Parathyroid adenoma (tissue), 2 donors: Measurements from ENCODE around the gene APC2.
"Not testable (repeated sequence)": the region's sequence is repeated elsewhere in the genome, so short reads cannot be mapped to it uniquely, and the experiment has no call there.

Source experiments
- H2AFZ ChIP-seq: fragments of 300-600 bp; sonication (generic); one replicate; pipeline ENCODE4 v1.7.0; 2017; ENCODE audit warnings: antibody characterized with exemption, mild to moderate bottlenecking
- H3K27ac ChIP-seq: fragments of 300-600 bp; sonication (generic); one replicate; pipeline ENCODE4 v1.7.0; 2017
- H3K27me3 ChIP-seq: fragments of 300-600 bp; sonication (generic); one replicate; pipeline ENCODE4 v1.7.0; 2017; ENCODE audit warnings: low read length; ENCODE audit not compliant: control insufficient read depth, insufficient read depth
- H3K36me3 ChIP-seq: fragments of 300-600 bp; sonication (generic); one replicate; pipeline ENCODE4 v1.7.0; 2017; ENCODE audit warnings: low read length; ENCODE audit not compliant: control insufficient read depth, insufficient read depth
- H3K4me1 ChIP-seq: fragments of 300-600 bp; sonication (generic); one replicate; pipeline ENCODE4 v1.7.0; 2017; ENCODE audit warnings: control low read depth
- H3K4me2 ChIP-seq: fragments of 300-600 bp; sonication (generic); one replicate; pipeline ENCODE4 v1.7.0; 2017; ENCODE audit warnings: low read length
- H3K4me3 ChIP-seq: fragments of 300-600 bp; sonication (generic); one replicate; pipeline ENCODE4 v1.7.0; 2017; ENCODE audit warnings: low read depth, low read length
- H3K79me2 ChIP-seq: fragments of 300-600 bp; sonication (generic); one replicate; pipeline ENCODE4 v1.7.0; 2017; ENCODE audit warnings: control low read depth
- H3K9ac ChIP-seq: fragments of 300-600 bp; sonication (generic); one replicate; pipeline ENCODE4 v1.7.0; 2017; ENCODE audit warnings: mild to moderate bottlenecking
- H3K9me3 ChIP-seq: fragments of 300-600 bp; sonication (generic); one replicate; pipeline ENCODE4 v1.7.0; 2017; ENCODE audit warnings: low read length; ENCODE audit not compliant: control insufficient read depth
- CTCF ChIP-seq: fragments of 300-600 bp; sonication (generic); IDR thresholded peaks from one replicate; pipeline ENCODE4 v1.7.0; 2017; ENCODE audit warnings: antibody characterized with exemption, mild to moderate bottlenecking
- donor health status: primary hyperparathyroidism.

The APC2 gene

GRCh38 chr19:1514295-1514661 lies 64.4 kb downstream of the APC2 start:
- H3K4me3 ChIP-seq, result no peak overlapping the region
- H3K36me3 ChIP-seq, result no peaks in the 10 kb centered on the region
- H3K9ac ChIP-seq, result no peak overlapping the region
- TF ChIP-seq CTCF, result no peak
- no peaks in the 10 kb centered on the region for H3K9me3 ChIP-seq
- H3K27ac ChIP-seq, result no peak overlapping the region
- no peaks in the 10 kb centered on the region for H3K79me2 ChIP-seq
- H2AFZ ChIP-seq, result no peak overlapping the region
- no peaks in the 10 kb centered on the region for H3K4me1 ChIP-seq
- H3K27me3 ChIP-seq, result no peaks in the 10 kb centered on the region
- H3K4me2 ChIP-seq, result no peak overlapping the region

- no peak overlapping the region for H3K9ac ChIP-seq
Observed at GRCh38 chr19:1514986-1515721, 65.2 kb downstream of the APC2 start.

GRCh38 chr19:1516395-1516753 lies 66.5 kb downstream of the APC2 start:
- H3K27me3 ChIP-seq, result no peaks in the 10 kb centered on the region
- no peak overlapping the region for H3K9ac ChIP-seq
- no peaks in the 10 kb centered on the region for H3K9me3 ChIP-seq
- no peak overlapping the region for H2AFZ ChIP-seq
- no peak overlapping the region for H3K4me3 ChIP-seq
- no peaks in the 10 kb centered on the region for H3K4me1 ChIP-seq
- TF ChIP-seq CTCF, result no peak
- no peak overlapping the region for H3K27ac ChIP-seq
- H3K79me2 ChIP-seq, result no peaks in the 10 kb centered on the region
- H3K4me2 ChIP-seq, result no peak overlapping the region
- no peaks in the 10 kb centered on the region for H3K36me3 ChIP-seq

More at GRCh38 chr19:1514986-1515721, 65.2 kb downstream of the APC2 start:
- H3K4me3 ChIP-seq, result no peak overlapping the region
- no peak overlapping the region for H3K4me2 ChIP-seq
- TF ChIP-seq CTCF, result no peak
- H3K9me3 ChIP-seq, result no peaks in the 10 kb centered on the region
- H3K4me1 ChIP-seq, result no peaks in the 10 kb centered on the region
- no peak overlapping the region for H2AFZ ChIP-seq
- H3K27me3 ChIP-seq, result no peaks in the 10 kb centered on the region
- H3K36me3 ChIP-seq, result no peaks in the 10 kb centered on the region
- H3K27ac ChIP-seq, result no peak overlapping the region
- H3K79me2 ChIP-seq, result no peaks in the 10 kb centered on the region

GRCh38 chr19:1518471-1518870 lies 68.5 kb downstream of the APC2 start:
- Histone ChIP-seq H3K4me1 (no peaks in the 10 kb centered on the region), H3K4me3 (no peak overlapping the region), H3K36me3 (no peaks in the 10 kb centered on the region), H3K79me2 (no peaks in the 10 kb centered on the region), H2AFZ (no peak overlapping the region), H3K27ac (no peak overlapping the region), H3K4me2 (no peak overlapping the region), H3K9me3 (no peaks in the 10 kb centered on the region), H3K9ac (no peak overlapping the region), H3K27me3 (no peaks in the 10 kb centered on the region)
- no peak for TF ChIP-seq CTCF

GRCh38 chr19:1519802-1520201 lies 69.9 kb downstream of the APC2 start:
- not testable (repeated sequence) for H3K27ac ChIP-seq

More at GRCh38 chr19:1519802-1520201, 69.9 kb downstream of the APC2 start:
- Histone ChIP-seq H2AFZ (peak overlapping the region; percentile 84), H3K4me2 (peak overlapping the region; percentile 68)
- H3K27me3 ChIP-seq, H3K9me3 ChIP-seq, H3K4me1 ChIP-seq, H3K9ac ChIP-seq, H3K4me3 ChIP-seq, H3K79me2 ChIP-seq, H3K36me3 ChIP-seq: not testable (repeated sequence)
